ENCODE measurements around the gene SLC49A4.

SLC49A4 gene

GRCh38 chr3:122862381-122862780 is 67.5 kb downstream of the SLC49A4 start:
- H3K9me3 ChIP-seq, result no peaks in the 10 kb centered on the region
- H3K4me3 ChIP-seq (ENCODE audit: low read depth in 1 of 2, low read length in 1 of 2), result no peak overlapping the region
- H3K36me3 ChIP-seq, result peaks cover 90% of the 10 kb centered on the region
- H3K27ac ChIP-seq, result no peak overlapping the region
- no peaks in the 10 kb centered on the region for H3K4me1 ChIP-seq (ENCODE audit: control insufficient read depth in 1 of 2, insufficient read depth in 1 of 2, low read depth in 1 of 2, low read length in 1 of 2)
- no peak for TF ChIP-seq CTCF (IDR thresholded peaks at IDR 0.05)
- no peaks in the 10 kb centered on the region for H3K27me3 ChIP-seq

GRCh38 chr3:122864498-122864897 is 69.6 kb downstream of the SLC49A4 start:
- Histone ChIP-seq H3K4me1 (ENCODE audit: control insufficient read depth in 1 of 2, insufficient read depth in 1 of 2, low read depth in 1 of 2, low read length in 1 of 2) (no peaks in the 10 kb centered on the region), H3K27ac (no peak overlapping the region), H3K4me3 (ENCODE audit: low read depth in 1 of 2, low read length in 1 of 2) (no peak overlapping the region), H3K27me3 (no peaks in the 10 kb centered on the region), H3K36me3 (peaks cover 88% of the 10 kb centered on the region), H3K9me3 (no peaks in the 10 kb centered on the region)
- no peak for TF ChIP-seq CTCF (IDR thresholded peaks at IDR 0.05)

GRCh38 chr3:122868322-122868721 is 73.5 kb downstream of the SLC49A4 start:
- H3K27me3 ChIP-seq, result no peaks in the 10 kb centered on the region
- peaks cover 73% of the 10 kb centered on the region for H3K36me3 ChIP-seq
- no peaks in the 10 kb centered on the region for H3K4me1 ChIP-seq (ENCODE audit: control insufficient read depth in 1 of 2, insufficient read depth in 1 of 2, low read depth in 1 of 2, low read length in 1 of 2)
- no peaks in the 10 kb centered on the region for H3K9me3 ChIP-seq
- no peak overlapping the region for H3K27ac ChIP-seq
- no peak for TF ChIP-seq CTCF (IDR thresholded peaks at IDR 0.05)
- H3K4me3 ChIP-seq (ENCODE audit: low read depth in 1 of 2, low read length in 1 of 2), result no peak overlapping the region

- Histone ChIP-seq H3K27me3 (no peaks in the 10 kb centered on the region), H3K4me1 (ENCODE audit: control insufficient read depth in 1 of 2, insufficient read depth in 1 of 2, low read depth in 1 of 2, low read length in 1 of 2) (no peaks in the 10 kb centered on the region), H3K27ac (no peak overlapping the region), H3K36me3 (peaks cover 50% of the 10 kb centered on the region), H3K9me3 (no peaks in the 10 kb centered on the region), H3K4me3 (ENCODE audit: low read depth in 1 of 2, low read length in 1 of 2) (no peak overlapping the region)
- TF ChIP-seq CTCF (IDR thresholded peaks at IDR 0.05), result no peak
Measured at GRCh38 chr3:122873741-122874515, 79.1 kb downstream of the SLC49A4 start.

GRCh38 chr3:122875547-122876127 is 80.8 kb downstream of the SLC49A4 start:
- no peak for TF ChIP-seq CTCF (IDR thresholded peaks at IDR 0.05)
- H3K27ac ChIP-seq, result no peak overlapping the region
- H3K9me3 ChIP-seq, result no peaks in the 10 kb centered on the region
- no peaks in the 10 kb centered on the region for H3K27me3 ChIP-seq
- H3K36me3 ChIP-seq, result peaks cover 57% of the 10 kb centered on the region
- no peak overlapping the region for H3K4me3 ChIP-seq (ENCODE audit: low read depth in 1 of 2, low read length in 1 of 2)
- H3K4me1 ChIP-seq (ENCODE audit: control insufficient read depth in 1 of 2, insufficient read depth in 1 of 2, low read depth in 1 of 2, low read length in 1 of 2), result no peaks in the 10 kb centered on the region
